GM04504 (cell line): ENCODE data around the gene IRGM.

Experiments
- DNase-seq: peaks from one replicate; pipeline ENCODE4 v3.0.0-alpha.2; 2012; ENCODE audit warnings: low read depth

IRGM gene

DNA sequence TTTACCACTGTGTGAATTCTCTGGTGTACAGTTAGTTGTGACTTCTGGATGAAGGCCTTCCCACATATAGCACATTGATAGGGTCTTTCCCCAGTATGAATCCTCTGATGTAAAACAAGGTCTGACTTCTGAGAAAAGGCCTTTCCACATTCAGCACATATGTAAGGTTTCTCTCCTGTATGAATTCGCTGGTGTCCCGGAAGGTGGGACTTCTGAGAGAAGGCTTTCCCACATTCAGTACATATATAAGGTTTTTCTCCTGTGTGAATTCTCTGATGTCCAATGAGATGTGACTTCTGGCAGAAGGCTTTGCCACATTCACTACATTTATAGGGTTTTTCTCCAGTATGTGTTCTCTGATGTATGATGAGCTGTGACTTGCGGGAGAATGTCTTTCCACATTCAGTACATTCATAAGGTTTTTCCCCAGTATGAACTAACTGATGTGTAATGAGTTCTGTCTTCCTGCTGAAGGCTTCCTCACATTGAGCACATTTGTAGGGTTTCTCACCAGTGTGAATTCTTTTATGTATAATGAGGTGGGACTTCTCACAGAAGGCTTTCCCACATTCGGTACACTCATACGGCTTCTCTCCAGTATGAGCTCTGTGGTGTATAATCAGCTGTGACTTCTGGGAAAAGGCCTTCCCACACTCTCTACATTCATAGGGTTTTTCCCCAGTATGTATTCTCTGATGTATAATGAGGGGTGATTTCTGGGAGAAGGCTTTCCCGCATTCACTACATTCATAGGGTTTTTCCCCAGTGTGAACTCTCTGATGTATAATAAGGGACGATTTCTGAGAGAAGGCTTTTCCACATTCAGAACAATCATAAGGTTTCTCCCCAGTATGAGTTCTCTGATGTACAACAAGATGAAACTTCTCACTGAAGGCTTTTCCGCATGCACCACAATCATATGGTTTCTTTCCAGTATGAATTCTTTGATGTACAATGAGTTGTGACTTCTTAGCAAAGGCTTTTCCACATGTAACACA is 49.4 kb downstream of the IRGM start:
- DNase-seq, result no peak
